ENCODE measurements around the gene PHKB.

The PHKB gene

DNA sequence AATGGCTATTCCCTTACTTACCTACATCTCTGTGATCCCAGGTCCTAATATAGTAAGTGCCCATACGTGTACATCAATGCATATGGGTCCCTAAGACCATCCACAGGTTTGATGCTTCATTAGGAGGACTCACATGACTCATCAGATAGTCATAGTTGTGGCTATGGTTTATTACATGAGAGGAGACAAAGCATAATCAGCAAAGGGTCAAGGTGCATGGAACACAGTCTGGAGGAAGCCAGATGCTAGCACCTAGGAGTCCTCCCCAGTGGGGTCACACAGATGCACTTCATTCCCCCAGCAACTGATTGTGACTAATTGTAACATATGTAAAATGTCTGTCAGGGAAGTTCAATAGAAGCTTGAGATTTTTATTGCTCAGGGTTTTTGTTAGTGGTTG, 42.8 kb downstream of the PHKB start:
- intact Hi-C loops (cut with micrococcal nuclease), result no loop called here
- Mint-ChIP-seq H3K27ac (no peak overlapping the region), H3K36me3 (ENCODE audit: low read depth) (peaks cover 54% of the 10 kb centered on the region), H3K27me3 (no peaks in the 10 kb centered on the region), H3K9me3 (no peaks in the 10 kb centered on the region), H3K4me3 (no peak overlapping the region), H3K4me1 (ENCODE audit: low read depth) (no peaks in the 10 kb centered on the region)

DNA sequence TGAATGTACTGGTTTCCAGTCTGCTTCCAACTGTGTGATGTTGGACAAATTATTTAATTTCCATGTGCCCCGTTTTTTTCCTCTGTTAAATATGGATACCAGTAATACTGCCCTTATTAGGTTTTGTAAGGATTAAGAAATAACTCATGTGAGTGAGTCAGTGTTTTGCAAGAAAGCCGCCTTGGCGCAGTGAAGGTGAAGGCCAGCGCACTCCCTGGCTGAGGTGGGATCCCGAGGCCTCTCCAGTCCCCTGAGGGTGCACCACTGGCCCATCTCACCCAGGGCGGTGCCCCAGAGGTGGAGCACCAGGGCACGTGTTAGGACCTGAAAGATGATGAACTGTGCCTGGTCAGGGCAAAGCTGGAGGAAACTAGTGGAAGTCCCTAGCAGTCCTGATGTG, 43.5 kb downstream of the PHKB start:
- no peaks in the 10 kb centered on the region for H3K9me3 Mint-ChIP-seq
- H3K27me3 Mint-ChIP-seq, result no peaks in the 10 kb centered on the region
- peaks cover 48% of the 10 kb centered on the region for H3K36me3 Mint-ChIP-seq (ENCODE audit: low read depth)
- no peaks in the 10 kb centered on the region for H3K4me1 Mint-ChIP-seq (ENCODE audit: low read depth)
- no peak overlapping the region for H3K27ac Mint-ChIP-seq
- intact Hi-C loops (cut with micrococcal nuclease), result no loop called here
- H3K4me3 Mint-ChIP-seq, result no peak overlapping the region

DNA sequence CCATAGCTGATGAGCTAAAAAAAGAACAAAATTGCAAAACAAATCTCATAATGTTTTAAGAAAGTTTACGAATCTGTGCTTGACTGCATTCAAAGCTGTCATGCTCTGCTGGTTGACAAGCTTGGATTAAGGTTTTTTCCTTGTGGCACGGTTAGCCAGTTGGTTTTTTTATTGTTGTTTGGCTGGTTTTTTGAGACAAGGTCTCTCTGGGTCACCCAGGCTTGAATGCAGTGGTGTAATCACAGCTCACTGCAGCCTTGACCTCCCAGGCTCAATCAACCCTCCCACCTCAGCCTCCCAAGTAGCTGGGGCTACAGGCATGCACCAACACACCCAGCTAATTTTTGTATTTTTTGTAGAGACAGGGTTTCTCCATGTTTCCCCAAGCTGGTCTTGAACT, 45.7 kb downstream of the PHKB start:
- H3K27me3 Mint-ChIP-seq, result no peaks in the 10 kb centered on the region
- H3K9me3 Mint-ChIP-seq, result no peaks in the 10 kb centered on the region

DNA sequence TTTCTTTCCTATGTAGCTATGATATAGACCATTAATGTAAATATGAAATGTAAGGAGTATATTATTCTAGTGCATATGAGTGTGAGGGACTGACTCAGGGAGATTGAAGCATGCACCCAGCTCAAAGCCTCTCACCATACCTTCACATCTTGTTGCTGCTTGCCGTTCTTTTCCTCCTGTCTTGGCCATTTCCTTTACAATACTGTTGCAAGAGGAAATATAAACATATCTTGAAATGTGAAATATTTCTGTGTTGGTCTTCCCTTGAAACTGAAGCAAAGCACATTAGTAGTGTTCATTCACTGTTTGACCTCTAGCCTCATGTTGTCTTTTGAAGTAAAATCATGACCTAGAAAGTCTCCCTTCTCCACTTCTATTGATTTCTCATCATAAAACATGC, 46.6 kb downstream of the PHKB start:
- peaks cover 52% of the 10 kb centered on the region for H3K36me3 Mint-ChIP-seq (ENCODE audit: low read depth)
- no peaks in the 10 kb centered on the region for H3K9me3 Mint-ChIP-seq
- intact Hi-C loops (cut with micrococcal nuclease), result no loop called here
- no peak overlapping the region for H3K4me3 Mint-ChIP-seq
- no peaks in the 10 kb centered on the region for H3K27me3 Mint-ChIP-seq
- no peaks in the 10 kb centered on the region for H3K4me1 Mint-ChIP-seq (ENCODE audit: low read depth)
- no peak overlapping the region for H3K27ac Mint-ChIP-seq

More for the DNA sequence above, 45.7 kb downstream of the PHKB start:
- peaks cover 46% of the 10 kb centered on the region for H3K36me3 Mint-ChIP-seq (ENCODE audit: low read depth)
- intact Hi-C loops (cut with micrococcal nuclease), result no loop called here
- no peaks in the 10 kb centered on the region for H3K4me1 Mint-ChIP-seq (ENCODE audit: low read depth)
- no peak overlapping the region for H3K4me3 Mint-ChIP-seq
- no peak overlapping the region for H3K27ac Mint-ChIP-seq

DNA sequence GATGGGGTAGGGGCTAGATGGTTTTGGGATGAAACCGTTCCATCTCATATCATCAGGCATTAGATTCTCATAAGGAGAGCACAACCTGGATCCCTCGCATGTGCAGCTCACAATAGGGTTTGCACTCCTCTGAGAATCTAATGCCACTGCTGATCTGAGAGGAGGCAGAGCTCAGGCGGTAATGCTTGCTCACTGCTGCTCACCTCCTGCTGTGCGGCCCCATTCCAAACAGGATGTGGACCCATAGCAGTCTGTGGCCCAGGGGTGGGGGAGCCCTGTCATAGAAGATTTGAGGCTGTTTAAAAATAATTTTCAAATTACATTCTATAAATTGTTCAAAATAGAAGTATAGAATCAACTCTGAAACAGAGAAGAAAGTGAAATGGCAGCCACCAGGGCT, 50.8 kb downstream of the PHKB start:
- no peak overlapping the region for H3K4me3 Mint-ChIP-seq
- H3K9me3 Mint-ChIP-seq, result no peaks in the 10 kb centered on the region
- no peaks in the 10 kb centered on the region for H3K27me3 Mint-ChIP-seq
- H3K36me3 Mint-ChIP-seq (ENCODE audit: low read depth), result peaks cover 58% of the 10 kb centered on the region
- no peak overlapping the region for H3K27ac Mint-ChIP-seq
- no peaks in the 10 kb centered on the region for H3K4me1 Mint-ChIP-seq (ENCODE audit: low read depth)
- intact Hi-C loops (cut with micrococcal nuclease), result loop anchor here (10.0 kb wide), 1 partner anchor 153 kb away; no protein-coding TSS in a partner anchor

DNA sequence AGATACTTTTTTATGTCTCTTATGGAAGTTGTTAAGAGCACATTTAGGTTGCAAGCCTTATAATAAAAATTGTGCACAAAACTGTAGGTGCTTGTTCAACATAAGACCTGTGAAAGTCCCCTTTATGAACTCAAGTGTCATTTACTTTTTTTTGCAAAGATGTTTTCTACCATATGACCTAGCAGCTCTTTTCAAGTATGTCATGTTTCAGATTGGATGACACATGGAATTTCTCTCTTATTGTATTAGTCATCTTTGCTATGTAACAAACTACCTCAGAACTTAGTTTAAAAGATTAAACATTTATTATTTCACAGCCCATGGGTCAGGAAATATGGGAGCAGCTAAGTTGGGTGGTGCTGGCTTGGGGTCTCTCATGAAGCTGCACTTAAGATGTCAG, 57.9 kb downstream of the PHKB start:
- H3K9me3 Mint-ChIP-seq, result no peaks in the 10 kb centered on the region
- intact Hi-C loops (cut with micrococcal nuclease), result loop anchor here (10.0 kb wide), 1 partner anchor 146 kb away; no protein-coding TSS in a partner anchor
- no peak overlapping the region for H3K4me3 Mint-ChIP-seq
- peaks cover 18% of the 10 kb centered on the region for H3K4me1 Mint-ChIP-seq (ENCODE audit: low read depth)
- H3K27ac Mint-ChIP-seq, result no peak overlapping the region
- no peaks in the 10 kb centered on the region for H3K27me3 Mint-ChIP-seq
- peaks cover 54% of the 10 kb centered on the region for H3K36me3 Mint-ChIP-seq (ENCODE audit: low read depth)

DNA sequence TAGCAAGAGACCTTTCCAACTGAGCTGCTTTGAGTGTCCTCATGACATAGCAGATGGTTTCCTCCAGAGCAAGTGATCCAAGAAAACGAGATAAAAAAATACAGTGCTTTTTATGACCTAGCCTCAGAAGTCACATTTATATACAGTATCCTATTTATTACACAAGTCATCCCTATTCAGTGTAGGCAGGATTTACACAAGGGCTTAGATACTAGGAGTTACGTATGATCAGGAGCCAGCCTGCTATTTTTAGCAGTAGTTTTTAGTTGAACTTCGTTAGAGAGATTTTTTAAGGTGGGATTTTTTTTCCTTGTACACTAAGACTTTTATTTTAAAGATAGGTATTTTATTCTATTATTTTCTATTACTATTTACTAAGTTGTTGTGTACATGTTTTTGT, 58.4 kb downstream of the PHKB start:
- Mint-ChIP-seq H3K27ac (no peak overlapping the region), H3K36me3 (ENCODE audit: low read depth) (peaks cover 51% of the 10 kb centered on the region), H3K4me3 (no peak overlapping the region), H3K4me1 (ENCODE audit: low read depth) (peaks cover 18% of the 10 kb centered on the region), H3K9me3 (no peaks in the 10 kb centered on the region), H3K27me3 (no peaks in the 10 kb centered on the region)
- intact Hi-C loops (cut with micrococcal nuclease), result loop anchor here (10.0 kb wide), 1 partner anchor 145 kb away; no protein-coding TSS in a partner anchor

DNA sequence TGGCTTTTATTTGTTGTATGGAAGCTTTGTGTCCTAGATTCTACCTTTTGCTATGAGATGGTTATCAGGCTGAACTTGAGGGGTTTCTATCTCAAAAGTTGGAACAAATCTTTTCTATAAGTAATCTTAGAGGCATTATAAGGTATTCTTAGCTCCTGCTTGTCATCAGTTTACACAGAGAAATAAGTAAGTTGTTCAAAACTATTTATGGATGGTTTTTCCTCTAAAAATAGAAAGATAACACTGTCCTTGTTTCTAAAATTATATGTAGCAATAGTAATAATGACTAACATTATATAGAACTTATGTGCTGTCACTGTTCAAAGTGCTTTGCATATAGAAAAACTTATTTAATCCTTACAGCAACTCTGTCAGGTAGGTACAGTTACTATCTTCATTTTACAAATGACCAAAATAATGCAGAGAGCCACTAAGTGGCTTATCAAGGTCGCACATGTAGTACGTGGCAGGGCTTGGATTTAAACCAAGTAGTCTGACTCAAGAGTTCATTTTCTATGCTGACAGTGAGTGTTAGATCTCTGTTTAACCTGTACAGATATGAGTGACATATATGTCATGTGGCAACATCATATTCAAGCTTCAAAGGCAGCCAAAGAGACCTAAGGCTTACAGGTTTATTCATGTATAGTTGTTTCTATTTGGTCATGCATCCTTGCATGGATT, 59.0 kb downstream of the PHKB start:
- Mint-ChIP-seq H3K9me3 (no peaks in the 10 kb centered on the region), H3K4me1 (ENCODE audit: low read depth) (peaks cover 18% of the 10 kb centered on the region), H3K27ac (no peak overlapping the region), H3K27me3 (no peaks in the 10 kb centered on the region), H3K36me3 (ENCODE audit: low read depth) (peaks cover 45% of the 10 kb centered on the region), H3K4me3 (no peak overlapping the region)
- intact Hi-C loops (cut with micrococcal nuclease), result loop anchor here (10.0 kb wide), 1 partner anchor 145 kb away; no protein-coding TSS in a partner anchor

DNA sequence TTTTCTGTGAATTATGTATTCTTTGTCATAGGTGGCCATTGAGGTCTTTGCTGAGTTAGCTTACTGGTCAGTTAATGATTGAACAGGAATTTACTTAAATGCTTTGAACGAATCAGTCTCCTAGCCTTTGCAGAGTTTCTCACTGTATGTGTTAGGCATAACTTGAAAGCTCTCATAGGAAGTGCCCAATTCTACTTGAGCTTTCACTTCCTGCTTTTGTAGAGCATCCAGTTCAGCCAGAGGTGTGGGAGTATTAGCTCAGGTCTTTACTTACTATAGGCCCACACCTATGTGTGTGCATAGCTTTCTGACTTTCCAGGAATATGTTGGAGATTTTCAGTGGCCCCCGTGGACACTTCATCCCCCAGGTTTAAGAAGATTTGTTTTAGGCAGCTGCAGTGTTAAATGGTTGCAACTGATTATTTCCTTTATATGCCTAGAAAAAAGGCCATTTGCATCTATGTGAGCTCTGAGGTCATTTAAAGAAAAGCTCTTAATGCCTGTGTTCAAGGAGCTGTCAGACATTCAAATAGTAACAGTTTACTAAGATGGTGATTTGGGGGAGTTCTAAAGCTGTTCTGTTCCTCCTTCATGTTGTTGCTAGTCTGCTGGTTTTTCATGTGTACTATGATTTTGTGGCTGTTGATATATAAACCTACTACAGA, 62.3 kb downstream of the PHKB start:
- Mint-ChIP-seq H3K4me3 (no peak overlapping the region), H3K27ac (no peak overlapping the region), H3K4me1 (ENCODE audit: low read depth) (peaks cover 18% of the 10 kb centered on the region), H3K36me3 (ENCODE audit: low read depth) (peaks cover 38% of the 10 kb centered on the region), H3K9me3 (no peaks in the 10 kb centered on the region), H3K27me3 (no peaks in the 10 kb centered on the region)
- intact Hi-C loops (cut with micrococcal nuclease), result no loop called here

DNA sequence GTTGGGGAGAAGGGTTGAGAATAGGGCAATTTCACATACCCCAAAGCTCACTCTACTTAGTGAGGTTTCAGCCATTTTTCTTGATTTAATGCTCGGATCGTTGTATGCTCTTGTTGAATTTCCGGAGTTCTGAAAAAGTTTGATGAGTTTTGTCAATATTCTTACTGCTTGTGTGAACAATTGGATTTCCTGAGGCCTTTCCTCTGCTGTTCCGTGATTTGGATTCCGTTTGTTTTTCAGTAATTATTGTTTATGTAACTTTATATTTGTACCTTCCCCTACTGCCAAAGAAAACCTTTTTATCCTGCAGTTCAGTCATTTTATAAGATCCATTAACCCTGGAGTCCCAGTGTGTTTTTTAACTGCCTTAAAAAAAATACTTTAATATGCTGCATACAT, 62.9 kb downstream of the PHKB start:
- H3K36me3 Mint-ChIP-seq (ENCODE audit: low read depth), result peaks cover 38% of the 10 kb centered on the region
- peaks cover 18% of the 10 kb centered on the region for H3K4me1 Mint-ChIP-seq (ENCODE audit: low read depth)
- no peaks in the 10 kb centered on the region for H3K9me3 Mint-ChIP-seq
- H3K27me3 Mint-ChIP-seq, result no peaks in the 10 kb centered on the region
- intact Hi-C loops (cut with micrococcal nuclease), result no loop called here
- no peak overlapping the region for H3K27ac Mint-ChIP-seq
- no peak overlapping the region for H3K4me3 Mint-ChIP-seq

DNA sequence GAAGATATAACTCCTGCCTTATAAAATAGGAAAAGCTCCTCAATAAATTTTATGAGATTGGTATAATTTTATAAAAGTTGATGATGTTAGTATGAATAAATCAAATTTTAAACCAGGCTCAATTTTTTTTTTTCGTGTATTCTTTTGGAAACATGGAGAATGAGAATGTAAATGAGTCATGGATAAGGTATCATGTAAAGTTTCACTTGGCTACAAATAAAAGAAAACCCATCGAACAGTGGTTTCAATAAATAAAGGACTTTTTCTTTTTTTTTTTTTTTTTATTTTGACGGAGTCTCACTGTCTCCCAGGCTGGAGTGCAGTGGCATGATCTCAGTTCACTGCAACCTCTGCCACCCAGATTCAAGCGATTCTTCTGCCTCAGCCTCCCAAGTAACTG, 67.3 kb downstream of the PHKB start:
- Mint-ChIP-seq H3K4me1 (ENCODE audit: low read depth) (peaks cover 7% of the 10 kb centered on the region), H3K36me3 (ENCODE audit: low read depth) (peaks cover 51% of the 10 kb centered on the region), H3K27ac (no peak overlapping the region), H3K4me3 (no peak overlapping the region), H3K27me3 (no peaks in the 10 kb centered on the region), H3K9me3 (peaks cover 16% of the 10 kb centered on the region)
- intact Hi-C loops (cut with micrococcal nuclease), result no loop called here

DNA sequence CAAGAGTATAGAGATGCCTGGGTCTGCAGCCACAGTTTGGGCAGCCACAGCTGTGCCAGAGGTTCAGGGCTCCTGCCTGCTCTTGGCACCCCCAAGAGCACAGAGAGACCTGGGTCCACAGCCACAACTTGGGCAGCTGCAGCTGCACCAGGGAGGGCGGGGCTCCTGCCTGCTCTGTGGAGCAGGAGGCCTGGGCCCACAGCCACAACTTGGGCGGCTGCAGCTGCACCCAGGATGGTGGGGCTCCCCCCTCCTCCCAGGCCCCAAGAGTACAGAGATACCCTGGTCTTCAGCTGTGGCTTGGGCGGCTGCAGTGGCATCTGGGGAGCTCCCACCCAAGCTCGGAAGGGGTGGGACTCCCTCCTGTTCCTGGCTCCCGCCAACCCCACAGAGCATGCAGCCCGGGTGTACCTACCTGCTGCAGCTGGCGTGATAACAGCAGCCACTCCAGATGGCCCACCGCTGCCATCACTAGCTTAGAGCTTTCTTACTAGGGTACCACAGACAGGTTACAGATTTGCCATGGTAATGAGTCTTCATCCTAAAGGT, 72.7 kb downstream of the PHKB start:
- Mint-ChIP-seq H3K27me3 (no peaks in the 10 kb centered on the region), H3K4me1 (ENCODE audit: low read depth) (peaks cover 14% of the 10 kb centered on the region), H3K9me3 (peaks cover 25% of the 10 kb centered on the region), H3K27ac (no peak overlapping the region), H3K4me3 (no peak overlapping the region), H3K36me3 (ENCODE audit: low read depth) (peaks cover 60% of the 10 kb centered on the region)
- intact Hi-C loops (cut with micrococcal nuclease), result no loop called here

DNA sequence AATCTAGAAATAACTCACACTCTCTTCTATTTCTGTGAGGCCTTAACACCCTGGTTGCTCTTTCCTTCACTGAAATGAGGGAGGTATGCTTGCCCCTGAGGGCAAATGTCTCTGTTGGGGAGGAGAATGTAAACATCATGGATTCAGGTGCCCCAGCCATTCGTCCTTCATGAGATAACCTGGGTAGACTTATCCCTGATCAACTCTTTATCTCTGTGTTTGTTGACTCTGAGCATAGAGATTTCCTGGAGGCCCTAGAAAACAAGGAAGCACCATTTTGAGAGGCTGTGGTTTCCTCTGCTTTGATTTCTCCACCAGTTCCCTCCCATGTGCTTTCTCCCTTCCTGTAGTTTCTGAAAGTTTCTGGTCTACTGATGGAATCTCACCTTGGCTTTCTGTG, 77.3 kb downstream of the PHKB start:
- H3K4me1 Mint-ChIP-seq (ENCODE audit: low read depth), result peaks cover 22% of the 10 kb centered on the region
- peaks cover 72% of the 10 kb centered on the region for H3K36me3 Mint-ChIP-seq (ENCODE audit: low read depth)
- no peak overlapping the region for H3K4me3 Mint-ChIP-seq
- no peaks in the 10 kb centered on the region for H3K27me3 Mint-ChIP-seq
- no peak overlapping the region for H3K27ac Mint-ChIP-seq
- peaks cover 39% of the 10 kb centered on the region for H3K9me3 Mint-ChIP-seq
- intact Hi-C loops (cut with micrococcal nuclease), result no loop called here

Measured in dendritic cell treated with granulocyte-macrophage colony-stimulating factor and Interleukin-4, amounts not matched to agents 40 ng/mL and 50 ng/mL, for 4 days (primary cell).